ENCODE results near the gene PRKCI.
"Not testable (repeated sequence)": the region's sequence is repeated elsewhere in the genome, so short reads cannot be mapped to it uniquely, and the experiment has no call there.

The PRKCI gene

DNA sequence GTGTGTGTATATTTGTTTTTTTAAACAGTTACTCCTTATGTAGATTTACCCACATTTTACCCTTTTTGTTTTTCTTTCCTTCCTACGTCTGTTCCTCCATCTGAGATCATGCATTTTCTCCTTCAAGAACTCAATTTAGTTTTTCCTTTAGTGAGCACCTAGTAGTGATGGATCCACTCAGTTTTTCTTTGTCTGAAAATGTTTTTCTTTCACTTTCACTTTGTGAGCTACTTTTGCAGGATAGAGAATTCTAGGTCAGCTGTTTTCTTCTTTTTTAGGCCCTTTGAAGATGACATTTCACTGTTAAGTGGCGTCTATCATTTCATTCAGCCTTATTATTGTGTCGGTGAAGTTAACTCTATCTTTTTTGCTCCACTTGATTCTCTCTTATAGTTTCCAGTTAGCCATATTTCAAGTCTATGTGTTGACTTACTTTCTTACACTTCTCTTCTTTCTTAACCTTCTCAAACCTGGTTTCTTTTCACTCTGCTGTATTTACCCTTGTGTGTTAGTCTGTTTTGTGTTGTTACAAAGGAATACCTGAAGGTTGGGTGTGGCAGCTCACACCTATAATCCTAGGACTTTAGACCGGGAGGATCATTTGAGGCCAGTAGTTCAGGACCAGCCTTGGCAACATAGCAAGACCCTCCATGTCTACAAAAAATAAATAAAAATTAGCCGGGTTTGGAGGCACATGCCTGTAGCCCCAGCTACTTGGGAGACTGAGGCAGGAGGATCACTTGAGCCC is 55.8 kb downstream of the PRKCI start:
- H3K27ac ChIP-seq = no peak overlapping the region
- DNase-seq (ENCODE audit: low read depth, low spot score) = no peak

DNA sequence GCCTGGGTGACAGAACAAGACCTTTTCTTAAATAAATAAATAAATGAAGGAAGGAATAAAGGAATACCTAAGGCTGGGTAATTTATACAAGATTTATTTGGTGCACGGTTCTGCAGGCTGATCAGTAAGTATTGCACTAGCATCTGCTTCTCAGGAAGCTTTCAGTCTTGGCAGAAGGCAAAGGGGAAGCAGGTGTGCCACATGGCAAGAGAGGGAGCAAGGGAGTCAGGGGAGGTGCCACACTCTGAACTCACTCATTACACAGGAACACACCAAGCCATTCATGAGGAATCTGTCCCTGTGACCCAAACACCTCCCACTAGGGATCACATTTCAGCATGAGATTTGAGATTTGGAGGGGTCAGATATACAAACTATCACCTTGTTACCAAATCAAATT is 56.4 kb downstream of the PRKCI start:
- no peak overlapping the region for H3K27ac ChIP-seq
- no peak for DNase-seq (ENCODE audit: low read depth, low spot score)

DNA sequence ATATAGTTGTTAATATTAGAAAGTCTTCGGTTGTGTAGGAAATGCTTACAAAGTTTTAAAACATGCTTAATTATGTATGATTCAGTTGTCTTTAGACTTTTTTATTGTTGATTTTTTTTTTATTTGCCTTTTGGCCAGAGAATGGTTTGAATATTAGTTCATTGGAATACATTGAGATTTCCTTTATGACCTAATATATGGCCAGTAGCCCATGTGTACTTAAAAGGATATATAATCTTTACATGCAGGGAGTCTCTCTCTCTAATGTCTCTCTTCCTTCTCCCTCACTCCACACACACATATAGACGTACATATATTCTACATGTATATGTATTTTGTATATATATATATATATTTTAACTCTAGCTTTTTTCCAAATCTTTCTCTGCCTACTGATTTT is 68.0 kb downstream of the PRKCI start:
- H3K27ac ChIP-seq = no peak overlapping the region
- no peak for DNase-seq (ENCODE audit: low read depth, low spot score)

DNA sequence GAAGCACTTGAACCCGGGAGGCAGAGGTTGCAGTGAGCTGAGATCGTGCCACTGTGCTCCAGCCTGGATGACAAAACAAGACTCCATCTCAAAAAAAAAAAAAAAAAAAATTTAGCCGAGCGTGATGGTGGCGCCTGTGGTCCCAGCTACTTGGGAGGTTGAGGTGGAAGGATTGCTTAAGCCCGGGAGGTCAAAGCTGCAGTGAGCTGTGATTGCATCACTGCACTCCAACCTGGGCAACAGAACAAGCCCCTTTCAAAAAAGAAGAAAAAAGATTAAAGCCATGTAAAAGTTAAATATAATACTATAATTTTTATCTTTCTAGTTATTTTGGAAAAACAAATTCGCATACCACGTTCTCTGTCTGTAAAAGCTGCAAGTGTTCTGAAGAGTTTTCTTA is 73.4 kb downstream of the PRKCI start:
- H3K27ac ChIP-seq = no peak overlapping the region
- no peak for DNase-seq (ENCODE audit: low read depth, low spot score)

DNA sequence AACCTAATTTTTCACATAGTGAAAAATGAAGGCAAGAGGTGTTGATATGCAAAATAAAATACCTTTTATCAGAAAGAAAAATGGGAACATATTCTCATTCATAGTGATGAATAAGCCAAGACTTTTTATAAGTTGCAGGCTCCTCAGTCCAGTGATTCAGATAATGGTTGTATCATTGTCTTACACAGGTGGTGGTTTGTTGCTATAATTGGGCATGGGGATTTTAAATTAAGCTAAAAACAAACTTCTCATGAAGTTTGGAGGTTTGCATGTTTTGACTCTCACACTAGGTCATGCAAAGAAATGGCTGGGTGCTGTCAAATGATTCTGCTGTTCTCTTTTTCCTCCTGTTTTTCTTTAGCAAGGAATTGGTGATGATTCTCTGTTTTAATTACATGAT is 74.5 kb downstream of the PRKCI start:
- DNase-seq (ENCODE audit: low read depth, low spot score) = no peak
- no peak overlapping the region for H3K27ac ChIP-seq

DNA sequence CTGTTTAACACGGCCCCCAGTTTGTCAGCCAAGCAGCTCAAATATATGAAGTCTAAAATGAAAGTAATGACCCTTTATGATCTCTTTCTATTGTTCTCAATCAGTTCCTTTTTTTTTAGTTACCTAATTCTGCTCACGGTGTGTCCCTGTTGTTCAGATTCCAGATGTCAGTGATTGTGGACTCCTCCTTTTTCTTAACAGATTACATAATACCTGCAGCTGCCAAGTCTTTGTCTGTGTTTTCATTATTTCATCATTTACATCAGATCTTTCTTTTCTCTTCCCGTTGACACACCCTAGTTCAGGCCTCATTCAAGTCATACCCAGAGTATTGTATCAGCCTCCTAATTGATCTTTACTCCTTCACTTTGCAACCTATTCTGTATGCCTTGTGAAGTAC is 79.2 kb downstream of the PRKCI start:
- H3K27ac ChIP-seq = peak overlapping the region; percentile 80
- no peak for DNase-seq (ENCODE audit: low read depth, low spot score)

DNA sequence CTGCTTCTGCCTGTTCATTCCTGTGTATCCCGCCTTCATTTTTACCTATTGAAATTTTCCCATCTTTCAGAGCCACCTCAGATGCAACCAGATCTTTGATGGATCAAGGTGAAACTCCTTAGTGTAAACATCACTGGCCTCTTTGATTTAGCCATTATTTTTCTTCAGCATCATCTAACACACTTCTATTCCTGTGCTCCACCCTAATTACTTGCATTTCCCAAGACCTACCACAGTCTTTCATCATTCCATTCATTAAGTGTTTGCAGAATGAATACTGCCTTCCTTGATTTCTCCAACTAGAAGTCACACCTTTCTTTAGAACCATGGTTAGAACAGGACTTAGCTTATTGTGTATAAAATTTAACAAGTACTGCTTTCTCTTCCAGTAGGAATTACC is 79.8 kb downstream of the PRKCI start:
- H3K27ac ChIP-seq = peak overlapping the region; percentile 80
- no peak for DNase-seq (ENCODE audit: low read depth, low spot score)

DNA sequence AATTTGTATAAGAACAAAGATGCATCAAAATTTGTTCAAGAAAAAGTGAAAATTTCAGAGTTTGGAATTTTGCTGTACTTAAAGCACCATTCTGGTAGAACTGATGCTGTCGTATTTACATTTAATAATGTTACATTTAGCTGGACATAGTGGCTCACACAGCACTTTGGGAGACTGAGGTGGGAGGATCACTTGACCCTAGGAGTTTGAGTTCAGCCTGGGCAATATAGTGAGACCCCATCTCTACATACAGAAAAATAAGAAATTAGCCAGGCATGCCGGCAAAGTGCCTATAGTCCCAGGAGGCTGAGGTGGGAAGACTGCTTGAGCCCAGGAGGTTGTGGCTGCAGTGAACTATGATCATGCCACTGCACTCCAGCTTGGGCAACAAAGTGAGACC is 83.8 kb downstream of the PRKCI start:
- no peak for DNase-seq (ENCODE audit: low read depth, low spot score)
- H3K27ac ChIP-seq = no peak overlapping the region

DNA sequence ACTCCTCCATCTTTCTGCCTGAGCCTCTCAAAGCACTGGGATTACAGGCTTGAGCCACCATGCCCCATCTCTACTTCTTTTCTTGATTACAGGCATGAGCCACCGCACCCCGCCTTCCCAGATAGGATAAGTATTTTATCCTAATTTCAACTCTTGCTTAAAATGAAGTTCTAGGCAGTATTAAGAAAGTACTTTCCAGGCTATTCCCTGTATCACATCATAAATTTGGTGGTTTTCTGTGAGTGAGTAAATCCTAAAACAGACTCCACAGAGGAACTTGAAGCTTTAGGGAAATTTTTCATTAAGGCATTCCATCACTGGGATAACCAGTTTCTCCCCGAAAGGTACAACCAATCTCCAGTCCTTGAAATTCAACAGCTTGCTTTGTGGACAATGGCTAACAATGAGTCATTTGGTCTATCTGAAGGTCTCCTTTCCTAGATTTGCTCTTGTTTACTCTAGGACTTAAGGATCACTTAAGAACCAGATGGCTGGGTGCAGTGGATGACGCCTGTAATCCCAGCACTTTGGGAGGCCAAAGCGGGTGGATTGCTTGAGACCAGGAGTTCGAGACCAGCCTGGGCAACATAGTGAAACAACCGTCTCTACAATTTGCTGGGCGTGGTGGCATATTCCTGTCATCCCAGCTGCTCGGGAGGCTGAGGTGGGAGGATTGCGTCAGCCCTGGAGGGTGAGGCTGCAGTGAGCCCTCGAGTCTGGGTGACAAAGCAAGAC is 85.6 kb downstream of the PRKCI start:
- H3K27ac ChIP-seq = peak overlapping the region; percentile 37
- DNase-seq (ENCODE audit: low read depth, low spot score) = peak; percentile 14

DNA sequence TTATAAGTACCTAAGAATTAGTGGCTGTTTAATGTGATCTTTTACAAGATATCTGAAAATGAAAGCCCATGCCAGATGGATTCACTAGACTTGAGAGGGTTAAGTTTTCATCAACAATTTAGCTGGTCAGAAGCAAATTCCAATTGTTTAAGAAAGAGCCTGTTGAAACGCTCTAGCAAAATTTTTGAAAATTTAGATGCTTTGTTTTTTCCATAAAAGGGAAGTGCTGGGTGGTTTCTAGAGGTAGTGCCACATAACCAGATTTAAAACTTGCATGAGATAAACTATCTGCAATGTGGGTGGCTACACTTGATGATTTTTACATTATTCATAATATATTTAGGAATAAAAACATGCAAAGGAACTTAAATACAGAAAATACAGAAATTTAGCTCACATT is 86.8 kb downstream of the PRKCI start:
- no peak for DNase-seq (ENCODE audit: low read depth, low spot score)
- H3K27ac ChIP-seq = no peak overlapping the region

DNA sequence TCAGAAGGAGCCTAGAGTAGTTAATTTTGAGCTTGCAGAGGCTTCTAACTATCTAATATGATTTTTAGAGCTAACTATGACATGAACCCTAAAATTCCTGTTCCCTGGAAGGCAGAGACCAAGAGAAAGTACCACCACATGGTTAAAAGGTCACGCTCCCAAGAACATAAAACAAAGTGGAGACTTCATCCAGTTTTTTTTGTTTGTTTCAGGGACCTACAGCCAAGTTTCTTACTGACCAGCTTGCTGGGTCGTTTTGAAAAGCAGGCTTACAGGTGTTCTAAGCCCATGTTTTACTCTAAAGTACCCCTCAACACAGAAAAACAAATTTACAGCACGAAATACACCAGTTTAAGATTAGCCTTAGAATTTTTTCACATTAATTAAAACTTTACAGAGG is 95.7 kb downstream of the PRKCI start:
- DNase-seq (ENCODE audit: low read depth, low spot score) = no peak
- H3K27ac ChIP-seq = no peak overlapping the region

DNA sequence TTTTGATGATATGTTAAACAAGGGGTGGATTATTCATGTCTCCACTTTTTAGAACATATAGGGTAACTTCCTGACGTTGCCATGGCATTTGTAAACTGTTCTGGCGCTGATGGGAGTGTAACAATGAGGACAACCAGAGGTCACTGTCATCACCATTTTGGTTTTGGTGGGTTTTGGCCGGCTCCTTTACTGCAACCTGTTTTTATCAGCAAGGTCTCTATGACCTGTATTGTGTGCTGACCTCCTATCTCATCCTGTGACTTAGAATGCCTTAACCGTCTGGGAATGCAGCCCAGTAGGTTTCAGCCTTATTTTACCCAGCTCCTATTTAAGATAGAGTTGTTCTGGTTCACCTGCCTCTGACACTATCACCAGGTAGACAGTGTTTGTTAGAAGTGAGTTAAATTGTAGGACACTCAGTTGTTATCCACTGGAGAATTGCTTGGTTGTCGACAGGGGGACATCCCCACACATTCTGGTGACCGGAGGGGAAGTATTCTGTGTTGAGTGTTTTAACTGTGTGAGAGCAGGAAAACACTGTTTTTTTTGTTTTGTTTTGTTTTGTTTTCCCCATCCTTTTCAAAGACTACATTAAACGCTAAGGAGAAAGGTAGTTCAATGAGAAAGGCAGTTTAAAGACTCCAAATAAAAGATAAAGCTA is 98.4 kb downstream of the PRKCI start:
- DNase-seq (ENCODE audit: low read depth, low spot score) = no peak
- H3K27ac ChIP-seq = no peak overlapping the region

DNA sequence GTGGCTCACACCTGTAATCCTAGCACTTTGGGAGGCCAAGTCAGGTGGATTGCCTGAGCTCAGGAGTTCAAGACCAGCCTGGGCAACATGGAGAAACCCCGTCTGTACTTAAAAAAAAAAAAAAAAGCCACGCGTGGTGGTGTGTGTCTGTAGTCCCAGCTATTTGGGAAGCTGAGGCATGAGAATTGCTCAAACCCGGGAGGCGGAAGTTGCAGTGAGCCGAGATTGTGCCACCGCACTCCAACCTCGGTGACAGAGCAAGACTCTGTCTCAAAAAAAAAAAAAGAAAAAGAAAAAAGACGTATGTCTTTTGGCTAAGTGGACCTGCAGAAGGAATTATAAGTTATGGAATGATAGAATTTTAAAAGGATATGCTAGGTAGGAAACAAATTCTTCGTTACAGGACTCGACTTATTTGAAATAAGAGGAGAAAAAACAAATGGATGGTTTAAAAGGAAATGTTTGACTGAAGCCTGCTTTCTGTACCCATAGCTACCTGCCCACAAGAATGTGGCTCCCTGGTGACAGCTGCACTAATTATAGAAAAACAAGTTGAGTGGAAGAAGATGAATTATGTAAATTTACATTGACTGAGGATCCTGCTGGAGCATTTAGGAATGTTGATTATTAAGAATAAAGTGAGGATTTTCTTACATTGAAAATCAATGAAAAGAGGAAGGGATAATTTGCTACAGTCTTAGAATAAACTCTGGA is 99.3 kb downstream of the PRKCI start:
- no peak for DNase-seq (ENCODE audit: low read depth, low spot score)
- no peak overlapping the region for H3K27ac ChIP-seq

DNA sequence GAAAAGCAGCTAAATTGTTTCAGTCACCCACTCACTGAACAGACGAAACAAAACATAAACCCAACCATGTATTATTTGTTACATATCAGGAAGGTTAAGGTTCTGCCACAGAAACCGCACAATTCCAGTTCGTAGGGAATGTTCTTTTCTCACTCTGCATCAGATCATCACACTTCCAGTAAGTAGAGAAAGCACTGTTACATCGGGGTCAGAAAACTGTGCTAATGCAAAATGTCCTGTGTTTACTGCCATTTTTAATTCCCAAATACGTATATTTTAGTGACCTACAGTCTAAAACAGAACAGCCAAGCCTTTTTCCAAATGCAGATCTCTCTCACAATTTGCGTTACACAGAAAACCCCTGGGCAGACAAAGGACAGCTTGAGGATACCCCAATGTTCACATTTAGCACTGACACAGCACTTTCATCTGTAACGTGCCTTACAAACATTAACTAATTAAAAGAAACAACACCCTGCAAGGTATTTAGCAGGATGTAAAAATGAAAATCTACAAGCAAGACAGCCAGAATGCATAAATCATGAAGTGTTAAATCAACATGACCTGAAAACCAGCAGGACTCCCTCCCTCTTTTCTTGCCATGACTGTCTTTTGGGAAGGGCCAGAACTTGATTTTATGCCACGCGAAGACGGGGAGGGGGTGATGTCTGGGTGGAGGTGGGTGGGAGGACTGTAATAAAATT is 100.5 kb downstream of the PRKCI start:
- H3K27ac ChIP-seq = no peak overlapping the region
- DNase-seq (ENCODE audit: low read depth, low spot score) = no peak

DNA sequence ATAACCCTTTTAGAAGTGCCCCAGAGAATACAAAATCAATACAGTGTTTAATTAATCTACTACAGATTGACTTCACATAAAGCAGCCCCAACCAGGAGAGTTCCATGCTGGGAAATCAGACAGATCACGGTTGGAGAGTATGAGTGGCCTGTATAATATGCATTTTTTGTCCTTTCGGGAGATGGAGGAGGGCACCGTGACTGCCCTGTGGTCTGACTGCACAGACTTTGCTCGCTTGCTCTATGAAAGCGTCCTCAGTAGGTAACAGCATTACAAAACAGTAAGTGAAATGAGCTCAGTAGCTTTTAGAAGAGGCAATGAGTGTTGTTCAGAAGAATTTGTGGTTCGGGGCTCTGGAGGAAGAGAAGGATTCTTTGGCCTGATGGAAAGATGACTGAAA is 101.1 kb downstream of the PRKCI start:
- H3K27ac ChIP-seq = no peak overlapping the region
- no peak for DNase-seq (ENCODE audit: low read depth, low spot score)

DNA sequence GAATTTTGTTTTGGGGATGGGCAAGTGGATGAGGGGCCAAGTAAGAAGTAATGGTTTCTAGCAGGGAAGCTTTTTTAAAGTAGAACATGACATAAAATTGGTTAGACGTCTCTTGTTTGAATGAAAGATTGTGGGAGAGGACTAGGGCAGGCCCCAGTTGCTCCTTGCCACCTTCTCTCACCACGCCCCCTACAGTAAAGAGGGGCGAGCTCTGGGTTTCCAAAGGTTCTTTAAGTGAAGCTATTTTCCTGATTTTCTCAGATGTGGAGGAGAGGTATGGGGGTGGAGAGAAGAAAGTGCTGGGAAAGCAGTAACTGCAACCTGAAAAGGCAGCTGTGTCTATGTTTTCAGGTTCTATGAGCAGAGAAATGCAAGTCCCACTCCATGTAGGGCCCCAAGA is 102.7 kb downstream of the PRKCI start:
- no peak for DNase-seq (ENCODE audit: low read depth, low spot score)
- no peak overlapping the region for H3K27ac ChIP-seq

DNA sequence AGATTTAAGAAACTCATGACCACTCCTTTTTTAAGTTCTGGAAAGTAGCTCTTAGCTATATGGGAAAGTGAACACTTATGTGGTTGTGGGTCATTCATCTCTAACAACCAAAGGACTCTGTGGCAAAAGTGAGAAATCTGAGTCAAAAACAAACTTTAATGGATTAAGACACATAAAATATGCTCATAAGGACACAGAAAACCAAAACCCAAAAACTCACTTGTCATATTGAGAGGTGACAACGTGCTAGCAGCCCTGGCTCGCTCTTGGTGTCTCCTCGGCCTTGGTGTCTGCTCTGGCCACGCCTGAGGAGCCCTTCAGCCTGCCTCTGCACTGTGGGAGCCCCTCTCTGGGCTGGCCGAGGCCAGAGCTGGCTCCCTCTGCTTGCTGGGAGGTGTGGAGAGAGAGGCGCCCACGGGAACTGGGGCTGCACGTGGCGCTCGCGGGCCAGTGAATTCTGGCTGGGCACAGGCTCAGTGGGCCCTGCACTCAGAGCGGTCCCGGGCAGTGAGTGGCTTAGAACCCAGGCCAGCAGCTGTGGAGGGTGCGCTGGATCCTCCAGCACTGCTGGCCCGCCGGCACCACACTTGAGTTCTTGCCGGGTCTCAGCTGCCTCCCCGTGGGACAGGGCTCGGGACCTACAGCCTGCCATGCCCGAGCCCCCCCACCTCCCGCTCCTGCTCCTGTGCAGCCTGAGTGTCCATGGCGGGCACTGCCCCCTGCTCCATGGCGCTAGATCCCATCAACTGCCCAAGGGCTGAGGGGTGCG is 105.0 kb downstream of the PRKCI start:
- no peak overlapping the region for H3K27ac ChIP-seq
- no peak for DNase-seq (ENCODE audit: low read depth, low spot score)

DNA sequence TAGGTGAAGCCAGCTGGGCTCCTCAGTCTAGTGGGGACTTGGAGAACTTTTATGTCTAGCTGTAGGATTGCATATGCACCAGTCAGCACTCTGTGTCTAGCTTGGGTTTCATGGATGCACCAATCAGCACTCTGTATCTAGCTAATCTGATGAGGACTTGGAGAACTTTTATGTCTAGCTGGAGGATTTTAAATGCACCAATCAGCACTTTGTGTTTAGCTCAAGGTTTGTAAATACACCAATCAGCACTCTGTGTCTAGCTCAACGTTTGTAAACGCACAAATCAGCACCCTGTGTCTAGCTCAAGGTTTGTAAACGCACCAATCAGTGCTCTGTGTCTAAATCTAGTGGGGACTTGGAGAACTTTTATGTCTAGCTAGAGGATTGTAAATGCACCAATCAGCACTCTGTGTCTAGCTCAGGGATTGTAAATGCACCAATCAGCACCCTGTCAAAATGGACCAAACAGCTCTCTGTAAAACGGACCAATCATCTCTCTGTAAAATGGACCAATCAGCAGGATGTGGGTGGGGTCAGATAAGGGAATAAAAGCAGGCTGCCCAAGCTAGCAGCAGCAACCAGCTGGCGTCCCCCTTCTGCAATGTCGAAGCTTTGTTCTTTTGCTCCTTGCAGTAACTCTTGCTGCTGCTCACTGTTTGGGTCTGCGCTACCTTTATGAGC is 105.8 kb downstream of the PRKCI start:
- DNase-seq (ENCODE audit: low read depth, low spot score); H3K27ac ChIP-seq: not testable (repeated sequence)

DNA sequence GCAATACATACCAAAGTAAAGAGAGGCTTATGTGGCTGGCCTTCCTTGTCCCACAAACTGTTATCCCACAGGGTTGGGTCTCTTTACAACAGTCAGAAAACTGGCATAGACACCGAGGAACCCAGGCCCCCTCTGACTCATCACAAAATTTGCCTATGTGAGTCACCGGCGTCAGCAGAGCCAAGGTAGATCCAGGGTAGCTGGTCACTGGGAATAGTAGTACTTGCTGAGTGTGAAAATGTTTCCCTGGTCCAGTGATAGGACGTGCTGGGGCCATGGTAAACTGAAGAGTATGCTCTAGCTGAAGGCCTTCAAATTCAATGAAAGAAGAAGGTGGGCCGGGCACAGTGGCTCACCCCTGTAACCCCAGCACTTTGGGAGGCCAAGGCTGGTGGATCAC is 108.1 kb downstream of the PRKCI start:
- DNase-seq (ENCODE audit: low read depth, low spot score) = no peak
- H3K27ac ChIP-seq = no peak overlapping the region

Data from epithelial cell of prostate (primary cell).